ENCODE results near the gene ADGRG3.
"Not testable (repeated sequence)": the region's sequence is repeated elsewhere in the genome, so short reads cannot be mapped to it uniquely, and the experiment has no call there.

ADGRG3 gene

DNA sequence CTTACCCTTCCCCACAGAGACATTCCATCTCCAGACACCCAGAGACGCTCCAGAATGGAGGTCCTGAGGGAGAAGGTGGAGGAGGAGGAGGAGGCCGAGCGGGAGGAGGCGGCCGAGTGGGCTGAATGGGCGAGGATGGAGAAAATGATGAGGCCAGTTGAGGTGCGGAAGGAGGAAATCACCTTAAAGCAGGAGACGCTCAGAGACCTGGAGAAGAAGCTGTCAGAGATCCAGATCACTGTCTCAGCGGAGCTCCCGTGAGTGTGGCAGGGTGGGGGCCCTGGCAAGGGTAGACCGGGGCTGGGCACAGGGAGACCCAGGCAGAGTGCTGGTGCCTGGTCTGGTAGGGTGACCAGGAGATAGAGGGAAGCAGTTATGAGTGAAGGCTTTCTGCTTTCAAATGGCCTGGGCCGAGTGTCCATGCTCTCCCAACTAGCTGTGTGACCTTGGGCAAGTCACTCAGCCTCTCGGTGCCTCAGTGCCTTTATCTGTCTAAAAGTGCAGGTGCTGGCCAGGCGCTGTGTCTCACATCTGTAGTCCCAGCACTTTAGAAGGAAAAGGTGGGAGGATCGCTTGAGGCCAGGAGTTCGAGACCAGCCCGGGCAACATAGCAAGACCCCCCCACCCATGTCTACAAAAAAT lies 29.9 kb downstream of the ADGRG3 start:
- no peak for DNase-seq (ENCODE audit: low spot score)

GRCh38 chr16:57698812-57699405 lies 30.8 kb downstream of the ADGRG3 start:
- DNase-seq (ENCODE audit: low spot score): no peak

- DNase-seq (ENCODE audit: low spot score): no peak
Measured at GRCh38 chr16:57699481-57699880, 31.4 kb downstream of the ADGRG3 start.

DNA sequence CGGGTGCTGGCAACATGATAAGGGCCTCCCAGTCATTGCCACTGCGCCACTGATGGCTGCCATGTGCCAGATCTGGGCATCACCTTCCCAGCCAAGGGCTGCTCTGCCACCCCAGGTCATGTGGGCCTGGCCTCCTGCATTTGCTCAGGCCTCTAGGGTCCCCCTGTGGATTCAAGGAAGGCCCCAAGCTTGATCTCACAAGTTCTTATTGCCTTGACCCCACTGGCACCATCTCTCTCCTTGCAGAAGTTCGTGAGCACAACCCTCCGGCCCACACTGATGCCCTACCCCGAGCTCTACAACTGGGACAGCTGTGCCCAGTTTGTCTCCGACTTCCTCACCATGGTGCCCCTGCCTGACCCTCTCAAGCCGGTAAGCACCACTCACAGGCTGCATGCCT lies 31.8 kb downstream of the ADGRG3 start:
- DNase-seq (ENCODE audit: low spot score): no peak

- DNase-seq (ENCODE audit: low spot score): no peak
Measured at GRCh38 chr16:57700781-57701551, 32.9 kb downstream of the ADGRG3 start.

DNA sequence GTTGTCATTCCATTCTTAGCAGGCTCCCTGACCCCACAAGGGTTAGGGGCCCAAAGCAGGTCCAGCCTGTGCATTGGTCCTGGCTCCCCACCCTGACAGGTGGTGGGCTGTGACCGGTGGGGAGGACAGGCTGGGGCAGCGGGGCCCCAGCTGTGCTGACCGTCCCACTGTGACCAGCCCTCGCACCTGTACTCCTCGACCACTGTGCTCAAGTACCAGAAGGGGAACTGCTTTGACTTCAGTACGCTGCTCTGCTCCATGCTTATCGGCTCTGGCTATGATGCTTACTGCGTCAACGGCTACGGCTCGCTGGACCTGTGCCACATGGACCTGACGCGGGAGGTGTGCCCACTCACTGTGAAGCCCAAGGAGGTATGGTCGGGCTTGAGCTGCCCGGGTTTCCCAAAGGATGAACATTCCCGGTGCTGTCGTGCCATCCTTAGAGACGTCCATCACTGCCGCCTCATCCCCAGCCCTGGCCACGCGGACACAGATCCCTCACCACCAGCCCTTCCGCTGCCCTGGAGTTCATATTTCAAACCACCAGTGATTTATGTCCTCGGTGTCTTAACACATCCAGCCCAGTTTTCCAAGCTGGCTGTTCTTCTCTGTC lies 33.8 kb downstream of the ADGRG3 start:
- DNase-seq (ENCODE audit: low spot score): no peak

- no peak for DNase-seq (ENCODE audit: low spot score)
Measured at GRCh38 chr16:57703416-57704010, 35.4 kb downstream of the ADGRG3 start.

DNA sequence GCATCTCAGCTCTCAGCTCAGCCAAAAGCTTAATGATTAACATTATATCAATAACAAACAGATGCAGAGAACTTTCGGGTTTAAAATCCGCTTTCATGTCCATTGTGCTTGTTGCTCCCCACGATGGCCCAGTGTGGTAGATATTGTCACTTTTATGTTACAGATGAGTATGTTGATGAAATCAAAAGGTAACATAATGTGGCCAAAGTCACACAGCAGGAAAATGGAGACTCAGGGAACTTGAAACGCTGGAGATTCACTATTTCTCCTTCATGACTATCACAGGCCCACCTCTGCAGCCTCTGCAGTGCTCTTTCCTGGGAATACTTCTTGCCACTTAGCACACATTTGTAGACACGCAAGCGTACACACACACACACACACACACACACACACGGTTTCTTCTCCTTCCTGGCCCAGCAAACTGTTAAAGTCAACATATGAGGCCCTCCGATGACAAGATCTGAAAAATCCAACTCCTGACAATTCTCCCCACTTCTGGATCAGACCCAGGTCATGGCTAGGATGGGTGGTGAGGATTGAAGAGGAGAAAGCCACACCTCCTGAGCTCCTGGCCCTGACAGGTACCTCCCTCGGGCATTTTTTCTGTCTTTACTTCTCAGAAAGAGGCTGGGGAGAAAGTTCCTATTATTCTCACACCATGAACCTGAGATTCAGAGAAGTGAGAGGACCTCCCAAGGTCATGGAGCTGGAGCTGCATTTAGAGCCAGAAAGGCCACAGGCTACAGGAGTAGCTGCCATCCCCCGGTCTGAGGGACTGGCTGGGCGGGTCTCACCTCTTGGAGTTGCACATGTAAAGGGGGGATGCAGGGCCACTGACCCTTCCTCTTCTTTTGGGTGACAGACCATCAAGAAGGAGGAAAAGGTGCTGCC lies 36.2 kb downstream of the ADGRG3 start:
- DNase-seq (ENCODE audit: low spot score): no peak

GRCh38 chr16:57704905-57705852 lies 37.1 kb downstream of the ADGRG3 start:
- no peak for DNase-seq (ENCODE audit: low spot score)

DNA sequence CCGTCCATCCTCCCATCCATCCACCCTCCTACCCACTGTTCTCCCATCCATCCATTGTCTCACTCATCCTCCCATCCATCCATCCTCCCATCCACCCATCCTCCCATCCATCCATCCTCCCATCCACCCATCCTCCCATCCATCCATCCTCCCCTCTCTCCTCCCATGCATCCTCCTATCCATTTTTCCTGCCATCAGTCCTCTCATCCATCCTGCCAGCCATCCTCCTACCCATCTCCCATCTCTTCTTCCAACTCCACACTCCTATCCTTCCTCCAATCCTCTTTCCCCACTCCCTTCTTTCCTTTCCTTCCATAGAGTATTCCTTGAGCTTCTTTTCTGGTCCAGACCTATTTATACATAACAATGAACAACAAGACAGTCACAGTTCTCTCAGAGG lies 38.6 kb downstream of the ADGRG3 start:
- DNase-seq (ENCODE audit: low spot score): no peak

GRCh38 chr16:57707331-57707730 lies 39.2 kb downstream of the ADGRG3 start:
- no peak for DNase-seq (ENCODE audit: low spot score)

GRCh38 chr16:57708168-57708567 lies 40.1 kb downstream of the ADGRG3 start:
- no peak for DNase-seq (ENCODE audit: low spot score)

DNA sequence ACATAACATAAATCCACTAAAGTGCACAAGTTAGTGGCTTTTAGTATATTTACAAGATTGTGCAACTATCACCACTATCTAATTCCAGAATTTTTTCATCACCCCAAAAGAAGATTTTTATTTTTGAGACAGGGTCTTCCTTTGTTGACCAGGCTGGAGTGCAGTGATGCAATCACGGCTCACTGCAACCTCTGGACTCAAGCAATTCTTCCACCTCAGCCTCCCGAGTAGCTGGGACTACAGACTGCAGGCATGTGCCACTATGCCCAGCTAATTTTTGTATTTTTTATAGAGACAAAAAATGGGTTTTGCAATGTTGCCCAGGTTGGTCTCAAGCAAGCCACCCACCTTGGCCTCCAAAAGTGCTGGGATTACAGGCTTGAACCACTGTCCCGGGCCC lies 41.6 kb downstream of the ADGRG3 start:
- DNase-seq (ENCODE audit: low spot score): no peak

GRCh38 chr16:57711346-57711745 lies 43.2 kb downstream of the ADGRG3 start:
- no peak for DNase-seq (ENCODE audit: low spot score)

GRCh38 chr16:57711993-57712392 lies 43.9 kb downstream of the ADGRG3 start:
- no peak for DNase-seq (ENCODE audit: low spot score)

GRCh38 chr16:57712569-57712968 lies 44.5 kb downstream of the ADGRG3 start:
- DNase-seq (ENCODE audit: low spot score): not testable (repeated sequence)

DNA sequence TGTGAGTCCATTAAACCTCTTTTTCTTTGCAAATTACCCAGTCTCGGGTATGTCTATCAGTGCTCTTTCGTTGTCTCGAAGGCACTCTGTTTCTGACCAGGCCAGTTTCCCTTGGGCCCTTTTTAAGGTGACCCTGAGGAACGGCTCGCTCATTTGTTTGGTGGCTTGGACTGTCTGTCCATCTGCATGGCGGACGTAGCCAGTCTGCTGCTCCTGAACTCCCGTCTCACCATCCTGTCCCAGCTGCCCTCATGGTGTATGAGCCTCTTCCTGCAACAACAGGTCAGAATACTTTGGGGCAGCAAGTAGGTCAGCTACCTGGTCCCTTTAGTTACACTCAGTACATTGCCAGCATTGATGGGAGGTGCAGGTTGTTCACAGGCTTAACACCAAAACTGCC lies 45.5 kb downstream of the ADGRG3 start:
- DNase-seq (ENCODE audit: low spot score): no peak

GRCh38 chr16:57714047-57714446 lies 45.9 kb downstream of the ADGRG3 start:
- DNase-seq (ENCODE audit: low spot score): no peak

DNA sequence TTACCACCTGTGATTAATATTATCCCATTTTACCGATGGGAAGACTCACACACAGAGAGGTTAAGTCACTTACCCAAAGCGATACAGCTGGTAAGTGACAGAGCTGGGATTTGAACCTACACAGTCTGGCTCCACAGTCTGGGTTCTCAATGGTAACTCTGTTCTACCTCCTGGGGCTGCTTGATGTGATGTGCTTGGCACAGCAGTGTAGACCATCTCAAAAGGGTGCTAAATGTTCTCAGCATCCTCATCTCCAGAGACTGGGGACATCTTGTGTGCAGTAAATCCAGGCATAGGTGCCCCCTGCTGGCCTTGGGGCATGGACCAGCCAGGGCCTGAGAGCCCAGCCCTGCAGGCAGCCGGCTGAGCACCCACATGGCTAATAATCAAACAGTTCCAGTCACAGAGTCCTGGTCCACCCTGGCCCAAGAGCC lies 52.1 kb downstream of the ADGRG3 start:
- DNase-seq (ENCODE audit: low spot score): no peak

Measured in ecto neural progenitor cell (in vitro differentiated cells).